Keratinocyte (primary cell): ENCODE results near the gene RUFY2.

Source experiments
- EZH2 ChIP-seq: IDR thresholded peaks from one replicate; pipeline ENCODE4 v1.6.1; 2012; ENCODE audit warnings: inconsistent platforms, mild to moderate bottlenecking, low read length, moderate library complexity
- TF ChIP-seq, protein P1 (sequence below), 3 experiments: IDR thresholded peaks in 1 of 3; conservative IDR thresholded peaks in 1 of 3; optimal IDR thresholded peaks in 1 of 3; 2 replicates in 2 of 3; 3 replicates in 1 of 3; pipeline versions ENCODE3 to v1.5.1; 2011; ENCODE audit warnings: low read length in 3 of 3, mild to moderate bottlenecking in 3 of 3, moderate library complexity in 2 of 3, control low read depth in 1 of 3, inconsistent platforms in 1 of 3; ENCODE audit not compliant: insufficient read depth in 2 of 3; ENCODE audit errors: extremely low read depth in 1 of 3

DNA sequence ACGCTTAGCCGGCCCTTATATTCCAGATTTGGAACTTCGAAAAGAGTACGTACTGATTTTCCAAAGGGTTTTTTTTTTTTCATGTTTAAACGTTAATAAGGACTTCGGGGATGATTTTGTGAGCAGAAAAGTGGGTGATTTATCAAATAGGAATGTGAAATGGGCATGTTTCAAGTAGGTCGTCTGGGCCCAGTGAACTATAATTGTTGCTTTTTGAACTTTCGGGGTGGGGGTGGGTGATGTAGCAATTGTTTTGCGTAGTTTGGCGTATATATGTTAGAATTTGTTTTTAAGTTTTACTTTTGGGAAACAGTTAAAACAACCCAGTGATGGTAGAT, 74.0 kb downstream of the RUFY2 start:
- TF ChIP-seq, protein P1, sequence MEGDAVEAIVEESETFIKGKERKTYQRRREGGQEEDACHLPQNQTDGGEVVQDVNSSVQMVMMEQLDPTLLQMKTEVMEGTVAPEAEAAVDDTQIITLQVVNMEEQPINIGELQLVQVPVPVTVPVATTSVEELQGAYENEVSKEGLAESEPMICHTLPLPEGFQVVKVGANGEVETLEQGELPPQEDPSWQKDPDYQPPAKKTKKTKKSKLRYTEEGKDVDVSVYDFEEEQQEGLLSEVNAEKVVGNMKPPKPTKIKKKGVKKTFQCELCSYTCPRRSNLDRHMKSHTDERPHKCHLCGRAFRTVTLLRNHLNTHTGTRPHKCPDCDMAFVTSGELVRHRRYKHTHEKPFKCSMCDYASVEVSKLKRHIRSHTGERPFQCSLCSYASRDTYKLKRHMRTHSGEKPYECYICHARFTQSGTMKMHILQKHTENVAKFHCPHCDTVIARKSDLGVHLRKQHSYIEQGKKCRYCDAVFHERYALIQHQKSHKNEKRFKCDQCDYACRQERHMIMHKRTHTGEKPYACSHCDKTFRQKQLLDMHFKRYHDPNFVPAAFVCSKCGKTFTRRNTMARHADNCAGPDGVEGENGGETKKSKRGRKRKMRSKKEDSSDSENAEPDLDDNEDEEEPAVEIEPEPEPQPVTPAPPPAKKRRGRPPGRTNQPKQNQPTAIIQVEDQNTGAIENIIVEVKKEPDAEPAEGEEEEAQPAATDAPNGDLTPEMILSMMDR (optimal IDR thresholded peaks at IDR 0.05 in 1 of 3, IDR thresholded peaks at IDR 0.05 in 1 of 3, conservative IDR thresholded peaks at IDR 0.05 in 1 of 3; ENCODE audit: extremely low read depth in 1 of 3, insufficient read depth in 2 of 3, low read length in 3 of 3) = no peak
- no peak for TF ChIP-seq EZH2
